H1 (cell line): Measurements from ENCODE around the gene SMURF2. TPM values are rescaled to one million over a fixed set of nuclear protein-coding genes. Genes with fewer than 3 reads are reported as not detected.

Experiments
- CTCF ChIA-PET: fragments of 300-600 bp; sonication (Branson Sonifier 250); formaldehyde crosslinking; loops from one replicate; lab custom pipeline; 2021; ENCODE audit not compliant: partially characterized antibody; lab: Charles Lee
- POLR2A ChIA-PET: fragments of 300-600 bp; sonication (Branson Sonifier 250); formaldehyde crosslinking; loops from one replicate; lab custom pipeline; 2021; ENCODE audit warnings: inconsistent platforms; ENCODE audit not compliant: partially characterized antibody; lab: Charles Lee
- DNase-seq, 2 experiments: peaks; one replicate each; pipeline versions ENCODE4 v3.0.0 to v3.0.0-alpha.2; 2010 to 2022; ENCODE audit warnings: low spot score in 2 of 2, low read depth in 1 of 2, mixed read lengths in 1 of 2
- FAIRE-seq: peaks from 2 replicates; lab custom pipeline; 2011; peaks lifted over from hg19 to GRCh38; lab: Jason Lieb, UNC
- H2AFZ ChIP-seq: 2 replicates; pipeline ENCODE4 v1.8.1; 2012; ENCODE audit warnings: low read length, inconsistent platforms
- H2AK5ac ChIP-seq: 2 replicates; pipeline ENCODE4 v1.6.1; 2013; ENCODE audit warnings: low read depth, low read length
- H2BK120ac ChIP-seq: replicated peaks from 2 replicates; pipeline ENCODE3; 2013; ENCODE audit warnings: low read depth, low read length, inconsistent platforms
- H2BK12ac ChIP-seq: 2 replicates; pipeline ENCODE4 v1.6.1; 2013; ENCODE audit warnings: low read depth, low read length
- H2BK15ac ChIP-seq: 2 replicates; pipeline ENCODE4 v1.6.1; 2013; ENCODE audit warnings: low read length
- H2BK20ac ChIP-seq: 2 replicates; pipeline ENCODE4 v1.6.1; 2013; ENCODE audit warnings: low read length
- H2BK5ac ChIP-seq: 2 replicates; pipeline ENCODE4 v1.6.1; 2013; ENCODE audit warnings: low read depth, low read length
- H3K14ac ChIP-seq: 2 replicates; pipeline ENCODE4 v1.6.1; 2013; ENCODE audit warnings: inconsistent platforms; ENCODE audit not compliant: insufficient read length
- H3K18ac ChIP-seq: 2 replicates; pipeline ENCODE4 v1.6.1; 2013; ENCODE audit warnings: low read length; ENCODE audit errors: extremely low read depth
- H3K23ac ChIP-seq: 2 replicates; pipeline ENCODE4 v1.6.1; 2013; ENCODE audit warnings: inconsistent platforms; ENCODE audit not compliant: insufficient read length
- H3K23me2 ChIP-seq: 2 replicates; pipeline ENCODE4 v1.6.1; 2013; ENCODE audit warnings: low read depth, low read length
- H3K27ac ChIP-seq: 2 replicates; pipeline ENCODE4 v1.6.1; 2011; ENCODE audit warnings: low read depth, low read length, inconsistent platforms
- H3K27me3 ChIP-seq, 4 experiments: replicated peaks in 1 of 4; 1 replicate in 1 of 4; 2 replicates in 3 of 4; pipeline versions ENCODE4 v1.6.1 to v1.8.1; 2011 to 2013; ENCODE audit warnings: low read length in 3 of 4, mild to moderate bottlenecking in 3 of 4, inconsistent platforms in 2 of 4, mixed read lengths in 2 of 4, moderate library complexity in 1 of 4; ENCODE audit not compliant: control insufficient read depth in 3 of 4, insufficient read depth in 3 of 4; ENCODE audit errors: extremely low read depth in 1 of 4
- H3K36me3 ChIP-seq, 4 experiments: 2 replicates each; pipeline versions ENCODE4 v1.6.1 to v1.8.1; 2011 to 2013; ENCODE audit warnings: mild to moderate bottlenecking in 4 of 4, low read length in 3 of 4, moderate library complexity in 2 of 4, control low read depth in 1 of 4, inconsistent platforms in 1 of 4; ENCODE audit not compliant: insufficient read depth in 4 of 4, control insufficient read depth in 2 of 4
- H3K4ac ChIP-seq: replicated peaks from 2 replicates; pipeline ENCODE3; 2013; ENCODE audit warnings: low read length, low read depth, mixed read lengths, inconsistent platforms; ENCODE audit not compliant: insufficient read length
- H3K4me1 ChIP-seq, 4 experiments: replicated peaks in 1 of 4; 1 replicate in 1 of 4; 2 replicates in 3 of 4; pipeline versions ENCODE4 v1.6.1 to v1.8.1; 2011 to 2013; ENCODE audit warnings: low read length in 3 of 4, inconsistent platforms in 2 of 4, mixed read lengths in 1 of 4; ENCODE audit not compliant: insufficient read depth in 4 of 4, control insufficient read depth in 3 of 4
- H3K4me2 ChIP-seq, 2 experiments: 2 replicates each; pipeline versions ENCODE4 v1.6.1 to v1.8.1; 2011 to 2013; ENCODE audit warnings: low read depth in 2 of 2, low read length in 2 of 2, control low read depth in 1 of 2, inconsistent platforms in 1 of 2, mild to moderate bottlenecking in 1 of 2; ENCODE audit not compliant: insufficient read depth in 1 of 2
- H3K4me3 ChIP-seq, 4 experiments: fragments of 200-600, 300-600 bp in 1 of 4; sonication (generic), shearing (Covaris generic), sonication (Bioruptor Twin) in 1 of 4; 2 replicates each; pipeline versions ENCODE4 v1.5.1 to v1.8.1; 2011 to 2016; ENCODE audit warnings: low read length in 4 of 4, low read depth in 3 of 4, control low read depth in 2 of 4, inconsistent platforms in 2 of 4, mild to moderate bottlenecking in 2 of 4, mixed read lengths in 1 of 4, moderate library complexity in 1 of 4; ENCODE audit not compliant: insufficient read depth in 2 of 4; ENCODE audit errors: extremely low read depth in 1 of 4
- H3K56ac ChIP-seq: replicated peaks from 2 replicates; pipeline ENCODE3; 2013; ENCODE audit warnings: low read depth, mild to moderate bottlenecking, mixed read lengths, low read length, inconsistent platforms; ENCODE audit not compliant: insufficient read length
- H3K79me1 ChIP-seq: 2 replicates; pipeline ENCODE4 v1.6.1; 2013; ENCODE audit warnings: low read depth, low read length, control low read depth
- H3K79me2 ChIP-seq, 2 experiments: 2 replicates each; pipeline versions ENCODE4 v1.6.1 to v1.8.1; 2012 to 2013; ENCODE audit warnings: low read length in 2 of 2, mild to moderate bottlenecking in 2 of 2, inconsistent platforms in 1 of 2; ENCODE audit not compliant: insufficient read depth in 2 of 2, control insufficient read depth in 1 of 2
- H3K9ac ChIP-seq, 4 experiments: replicated peaks in 1 of 4; 1 replicate in 1 of 4; 2 replicates in 3 of 4; pipeline versions ENCODE4 v1.6.1 to v1.8.1; 2011 to 2013; ENCODE audit warnings: low read depth in 3 of 4, low read length in 3 of 4, control low read depth in 2 of 4, mild to moderate bottlenecking in 2 of 4, moderate library complexity in 2 of 4, inconsistent platforms in 1 of 4; ENCODE audit errors: extremely low read depth in 1 of 4
- H3K9me3 ChIP-seq, 2 experiments: 2 replicates each; pipeline versions ENCODE4 v1.6.1 to v1.8.1; 2012 to 2013; ENCODE audit warnings: mild to moderate bottlenecking in 2 of 2, moderate library complexity in 2 of 2, control low read depth in 1 of 2, inconsistent platforms in 1 of 2, low read depth in 1 of 2, low read length in 1 of 2, mixed read lengths in 1 of 2; ENCODE audit not compliant: insufficient read depth in 2 of 2
- H4K20me1 ChIP-seq, 2 experiments: replicated peaks in 1 of 2; 2 replicates each; pipeline versions ENCODE3 to v1.8.1; 2011 to 2013; ENCODE audit warnings: inconsistent platforms in 2 of 2, low read length in 2 of 2, mild to moderate bottlenecking in 1 of 2; ENCODE audit not compliant: insufficient read depth in 2 of 2, control insufficient read depth in 1 of 2
- H4K5ac ChIP-seq: 2 replicates; pipeline ENCODE4 v1.6.1; 2013; ENCODE audit warnings: low read length, low read depth, mixed read lengths, inconsistent platforms; ENCODE audit not compliant: insufficient read length
- H4K8ac ChIP-seq: 2 replicates; pipeline ENCODE4 v1.8.0; 2013; ENCODE audit warnings: mild to moderate bottlenecking, moderate library complexity, low read length, inconsistent platforms; ENCODE audit not compliant: insufficient read depth; ENCODE audit errors: extremely low read depth
- H4K91ac ChIP-seq: replicated peaks from 2 replicates; pipeline ENCODE3; 2013; ENCODE audit warnings: low read length, mixed read lengths, inconsistent platforms; ENCODE audit not compliant: insufficient read length
- BRCA1 ChIP-seq: IDR thresholded peaks from 2 replicates; pipeline ENCODE4 v1.6.1; 2012; ENCODE audit warnings: low read depth, low read length, improper control_type of control experiment
- CHD1 ChIP-seq: IDR thresholded peaks from 2 replicates; pipeline ENCODE4 v1.6.1; 2012; ENCODE audit warnings: low read depth, low read length, improper control_type of control experiment
- CTBP2 ChIP-seq: IDR thresholded peaks from 2 replicates; pipeline ENCODE4 v1.7.0; 2011; ENCODE audit warnings: borderline replicate concordance, mild to moderate bottlenecking, moderate library complexity, mixed read lengths, low read length; ENCODE audit not compliant: insufficient read depth, insufficient read length
- GABPA ChIP-seq: IDR thresholded peaks from 2 replicates; pipeline ENCODE4 v1.6.1; 2011; ENCODE audit warnings: mild to moderate bottlenecking, low read length, moderate library complexity, borderline replicate concordance; ENCODE audit not compliant: insufficient read depth
- HDAC2 ChIP-seq, 2 experiments: fragments of 300-600 bp in 1 of 2; sonication (generic) in 1 of 2; IDR thresholded peaks; 2 replicates each; pipeline ENCODE4 v1.6.1; 2011 to 2012; ENCODE audit warnings: low read depth in 2 of 2, low read length in 2 of 2, mild to moderate bottlenecking in 2 of 2, moderate library complexity in 2 of 2, borderline replicate concordance in 1 of 2, inconsistent platforms in 1 of 2
- JUND ChIP-seq: IDR thresholded peaks from 2 replicates; pipeline ENCODE4 v1.6.1; 2011; ENCODE audit warnings: mild to moderate bottlenecking, improper control_type of control experiment, low read length
- RBBP5 ChIP-seq: IDR thresholded peaks from 2 replicates; pipeline ENCODE4 v1.7.1; 2012; ENCODE audit warnings: low read depth, mild to moderate bottlenecking, inconsistent platforms, low read length, moderate library complexity, borderline replicate concordance
- RFX5 ChIP-seq: IDR thresholded peaks from 2 replicates; pipeline ENCODE4 v1.6.1; 2011; ENCODE audit warnings: low read depth, low read length, improper control_type of control experiment, borderline replicate concordance
- RXRA ChIP-seq: IDR thresholded peaks from 2 replicates; pipeline ENCODE4 v1.6.1; 2011; ENCODE audit warnings: low read depth, mild to moderate bottlenecking, low read length, moderate library complexity; ENCODE audit not compliant: insufficient read depth
- TAF7 ChIP-seq: optimal IDR thresholded peaks from 2 replicates; pipeline ENCODE3; 2011; ENCODE audit warnings: low read depth, mild to moderate bottlenecking, inconsistent platforms, low read length, moderate library complexity, borderline replicate concordance
- TCF12 ChIP-seq: IDR thresholded peaks from 2 replicates; pipeline ENCODE4 v1.6.1; 2011; ENCODE audit warnings: low read depth, mild to moderate bottlenecking, low read length
- TEAD4 ChIP-seq: IDR thresholded peaks from 2 replicates; pipeline ENCODE4 v1.6.1; 2012; ENCODE audit warnings: low read depth, low read length, inconsistent platforms, mixed read lengths
- WGBS, 2 experiments: shearing (Covaris generic) in 1 of 2; methylation state at CpG; one replicate each; pipeline versions ENCODE4 v1.1.6 to v1.1.7; 2013 to 2015; ENCODE audit warnings: low lambda C conversion rate in 2 of 2, mixed read lengths in 2 of 2, inconsistent platforms in 1 of 2, low coverage in 1 of 2, missing lambda C conversion rate in 1 of 2; ENCODE audit not compliant: insufficient replicate concordance in 2 of 2, insufficient coverage in 1 of 2, insufficient read length in 1 of 2; ENCODE audit errors: extremely low coverage in 1 of 2, missing lambda C conversion rate in 1 of 2; 5-methylcytosine and 5-hydroxymethylcytosine counted together
- polyA plus RNA-seq, 7 experiments: library from polyadenylated mRNA; depleted of rRNA in 3 of 7; stranded (reverse) in 5 of 7; unstranded in 2 of 7; fragments of >200 nt in 5 of 7; fragments of 200-250 nt in 2 of 7; gene quantifications; 1 replicate in 5 of 7; 2 replicates in 1 of 7; 4 replicates in 1 of 7; pipeline versions ENCODE4 v1.2.1 to v1.2.3, GENCODE V29; 2011 to 2013; ENCODE audit warnings: missing spikeins in 2 of 7, mixed read lengths in 2 of 7
- total RNA-seq: library from RNA; stranded (reverse); fragmentation: NEBNext Ultra II Directional; extraction: Animal tissue kit (Norgen Biotek cat#: 25700); gene quantifications from 2 replicates; pipeline ENCODE4 v1.2.1, GENCODE V29; 2021
- TF ChIP-seq, protein P1 (sequence below): IDR thresholded peaks from 2 replicates; pipeline ENCODE4 v1.6.1; 2012; ENCODE audit warnings: inconsistent platforms

Gene SMURF2
- total and polyA plus RNA-seq, 2 of the 8 experiments (the other 6 are each of a cell fraction or from before 2014, with no cell fraction given), result 7.2 to 29.2 TPM

DNA sequence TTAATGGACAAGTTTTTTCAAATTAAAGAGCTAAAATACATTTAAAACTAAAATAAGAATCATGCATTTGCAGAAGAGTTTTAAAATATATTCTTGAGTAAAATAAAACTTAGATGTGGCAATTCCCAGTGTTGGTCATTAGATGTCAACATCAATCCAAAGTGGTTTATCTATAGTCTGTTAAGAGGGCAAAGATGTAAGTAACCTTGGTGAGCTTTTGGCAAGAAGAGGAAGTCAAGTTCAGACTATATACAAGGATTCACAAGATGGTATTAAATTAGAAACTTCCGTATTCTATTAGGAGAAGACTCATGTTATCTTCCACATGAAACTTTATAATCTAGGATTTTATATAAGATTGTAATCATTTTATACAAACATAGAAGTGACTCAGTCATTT, 82.2 kb downstream of the SMURF2 start:
- no peaks in the 10 kb centered on the region for H3K23me2 ChIP-seq
- no peak overlapping the region for H2BK15ac ChIP-seq
- H2BK12ac ChIP-seq, result no peak overlapping the region
- no peak for FAIRE-seq
- H3K79me1 ChIP-seq, result no peaks in the 10 kb centered on the region
- no peak overlapping the region for H3K9ac ChIP-seq
- no peak overlapping the region for H2BK120ac ChIP-seq
- no peaks in the 10 kb centered on the region for H3K9me3 ChIP-seq
- POLR2A ChIA-PET, result interaction anchor here (1.2 kb wide), 1 partner anchor 154 kb away, joined by 3 read pairs; no protein-coding TSS in a partner anchor
- H4K8ac ChIP-seq, result no peak overlapping the region
- no peak overlapping the region for H3K4ac ChIP-seq
- no peak overlapping the region for H2BK5ac ChIP-seq
- H3K56ac ChIP-seq, result no peak overlapping the region
- no peak overlapping the region for H3K18ac ChIP-seq
- no peak overlapping the region for H3K27ac ChIP-seq
- H3K23ac ChIP-seq, result no peak overlapping the region
- DNase-seq, result no peak
- H4K91ac ChIP-seq, result no peak overlapping the region
- no peaks in the 10 kb centered on the region for H3K27me3 ChIP-seq
- H2AK5ac ChIP-seq, result no peak overlapping the region
- H2AFZ ChIP-seq, result no peak overlapping the region
- peaks cover 0 to 18% (median 5%) of the 10 kb centered on the region in 4 experiments; a peak in 4 of 8 replicates for H3K36me3 ChIP-seq
- H3K4me3 ChIP-seq, result no peak overlapping the region
- H3K14ac ChIP-seq, result no peak overlapping the region
- H3K4me2 ChIP-seq, result no peak overlapping the region
- peaks cover 0 to 2% (median 0%) of the 10 kb centered on the region in 4 experiments; a peak in 2 of 7 replicates for H3K4me1 ChIP-seq
- no peaks in the 10 kb centered on the region for H4K20me1 ChIP-seq
- H2BK20ac ChIP-seq, result no peak overlapping the region
- WGBS, 2 experiments, result 100% methylated on average over 1 of the region's 1 CpG; no CpG with 5 or more reads in 1 of the 2 experiments
- CTCF ChIA-PET, result interaction anchor here (1.0 kb wide), 1 partner anchor 25 kb away, joined by 3 read pairs; no protein-coding TSS in a partner anchor
- no peaks in the 10 kb centered on the region for H3K79me2 ChIP-seq
- H4K5ac ChIP-seq, result no peak overlapping the region
- TF ChIP-seq RXRA, result no peak
- no peak for TF ChIP-seq RFX5
- no peak for TF ChIP-seq GABPA
- TF ChIP-seq TEAD4, result no peak
- no peak for TF ChIP-seq CTBP2
- TF ChIP-seq, protein P1, sequence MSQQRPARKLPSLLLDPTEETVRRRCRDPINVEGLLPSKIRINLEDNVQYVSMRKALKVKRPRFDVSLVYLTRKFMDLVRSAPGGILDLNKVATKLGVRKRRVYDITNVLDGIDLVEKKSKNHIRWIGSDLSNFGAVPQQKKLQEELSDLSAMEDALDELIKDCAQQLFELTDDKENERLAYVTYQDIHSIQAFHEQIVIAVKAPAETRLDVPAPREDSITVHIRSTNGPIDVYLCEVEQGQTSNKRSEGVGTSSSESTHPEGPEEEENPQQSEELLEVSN, result no peak
- TF ChIP-seq HDAC2 (IDR thresholded peaks at IDR 0.05; ENCODE audit: borderline replicate concordance in 1 of 2, low read depth in 2 of 2, low read length in 2 of 2), result no peak
- TF ChIP-seq TCF12, result no peak
- TF ChIP-seq CHD1, result no peak
- TF ChIP-seq RBBP5, result no peak
- no peak for TF ChIP-seq JUND
- TF ChIP-seq BRCA1, result no peak
- no peak for TF ChIP-seq TAF7
